Hepatocyte (in vitro differentiated cells): ENCODE data around the gene MED13L.

Experiments used
- EZH2 ChIP-seq: fragments of 200-600 bp; sonication (generic); IDR thresholded peaks from 2 replicates; pipeline ENCODE4 v1.6.1; 2016; ENCODE audit warnings: antibody characterized with exemption, mild to moderate bottlenecking, borderline replicate concordance
- EZH2phosphoT487 ChIP-seq: fragments of 200-600 bp; sonication (generic); IDR thresholded peaks from one replicate; pipeline ENCODE4 v1.6.1; 2018; ENCODE audit warnings: antibody characterized with exemption, mild to moderate bottlenecking, low read depth, moderate library complexity; ENCODE audit not compliant: unreplicated experiment, severe bottlenecking
- TF ChIP-seq, protein P1 (sequence below): fragments of 200-600 bp; sonication (generic); IDR thresholded peaks from 2 replicates; pipeline ENCODE4 v1.5.1; 2016; ENCODE audit warnings: antibody characterized with exemption, mild to moderate bottlenecking; ENCODE audit not compliant: poor library complexity

DNA sequence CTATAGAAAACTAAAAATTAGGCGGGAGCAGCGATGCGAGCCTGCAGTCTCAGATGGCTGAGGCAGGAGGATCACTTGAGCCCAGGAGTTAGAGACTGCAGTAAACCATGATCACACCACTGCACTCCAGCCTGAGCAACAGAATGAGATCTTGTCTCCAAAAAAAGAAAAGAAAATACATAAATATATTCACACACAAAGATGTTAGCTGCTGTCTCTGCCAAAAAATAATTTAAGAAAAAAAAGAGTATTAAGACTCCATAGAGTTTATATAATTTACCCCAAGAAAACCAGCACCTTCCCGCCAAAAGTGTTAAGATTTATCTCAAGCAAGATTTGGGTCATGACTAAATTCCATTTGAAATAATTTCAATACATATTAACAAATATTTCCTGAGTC is 102.6 kb downstream of the MED13L start:
- TF ChIP-seq, protein P1, sequence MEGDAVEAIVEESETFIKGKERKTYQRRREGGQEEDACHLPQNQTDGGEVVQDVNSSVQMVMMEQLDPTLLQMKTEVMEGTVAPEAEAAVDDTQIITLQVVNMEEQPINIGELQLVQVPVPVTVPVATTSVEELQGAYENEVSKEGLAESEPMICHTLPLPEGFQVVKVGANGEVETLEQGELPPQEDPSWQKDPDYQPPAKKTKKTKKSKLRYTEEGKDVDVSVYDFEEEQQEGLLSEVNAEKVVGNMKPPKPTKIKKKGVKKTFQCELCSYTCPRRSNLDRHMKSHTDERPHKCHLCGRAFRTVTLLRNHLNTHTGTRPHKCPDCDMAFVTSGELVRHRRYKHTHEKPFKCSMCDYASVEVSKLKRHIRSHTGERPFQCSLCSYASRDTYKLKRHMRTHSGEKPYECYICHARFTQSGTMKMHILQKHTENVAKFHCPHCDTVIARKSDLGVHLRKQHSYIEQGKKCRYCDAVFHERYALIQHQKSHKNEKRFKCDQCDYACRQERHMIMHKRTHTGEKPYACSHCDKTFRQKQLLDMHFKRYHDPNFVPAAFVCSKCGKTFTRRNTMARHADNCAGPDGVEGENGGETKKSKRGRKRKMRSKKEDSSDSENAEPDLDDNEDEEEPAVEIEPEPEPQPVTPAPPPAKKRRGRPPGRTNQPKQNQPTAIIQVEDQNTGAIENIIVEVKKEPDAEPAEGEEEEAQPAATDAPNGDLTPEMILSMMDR, result no peak
- TF ChIP-seq EZH2phosphoT487, result no peak
- no peak for TF ChIP-seq EZH2
